ENCODE measurements around the gene RARA. TPM values are rescaled to one million over a fixed set of nuclear protein-coding genes. Genes with fewer than 3 reads are reported as not detected.
"Not testable (repeated sequence)": the region's sequence is repeated elsewhere in the genome, so short reads cannot be mapped to it uniquely, and the experiment has no call there.

RARA gene
- total RNA-seq, 2 donors from 2014 or later = 22.7 to 27.6 TPM

- H3K4me3 Mint-ChIP-seq = no peak overlapping the region
These were observed 64.3 kb downstream of the RARA start for GRCh38 chr17:40373324-40373723.

GRCh38 chr17:40373999-40374398 is 65.0 kb downstream of the RARA start:
- Histone ChIP-seq H3K27me3 (ENCODE audit: control insufficient read depth, insufficient read depth, low read length, poor library complexity, severe bottlenecking) (no peaks in the 10 kb centered on the region), H3K9me3 (ENCODE audit: control insufficient read depth, low read length) (peaks cover 8% of the 10 kb centered on the region), H3K4me1 (ENCODE audit: control insufficient read depth, insufficient read depth, low read length) (no peaks in the 10 kb centered on the region), H3K36me3 (ENCODE audit: control insufficient read depth, insufficient read depth, low read length) (no peaks in the 10 kb centered on the region), H3K4me3 (ENCODE audit: low read length) (no peak overlapping the region), H3K9ac (ENCODE audit: extremely low read depth, low read length, poor library complexity, severe bottlenecking) (no peak overlapping the region), H3K27ac (ENCODE audit: low read depth, low read length) (no peak overlapping the region)
- Mint-ChIP-seq H3K36me3 (ENCODE audit: low read depth) (no peaks in the 10 kb centered on the region), H3K9me3 (peaks cover 26% of the 10 kb centered on the region), H3K4me3 (no peak overlapping the region), H3K27ac (no peak overlapping the region), H3K4me1 (no peaks in the 10 kb centered on the region), H3K27me3 (ENCODE audit: insufficient read depth) (peaks cover 3% of the 10 kb centered on the region)
- DNase-seq = no peak
- WGBS, 2 experiments (ENCODE audit: insufficient coverage in 1 of 2, insufficient read length in 1 of 2) = 96 to 97% methylated on average over 7 to 8 of the region's 8 CpGs
- no peak for TF ChIP-seq CTCF (conservative IDR thresholded peaks at IDR 0.05)

More at GRCh38 chr17:40373324-40373723, 64.3 kb downstream of the RARA start:
- no peak for TF ChIP-seq CTCF (conservative IDR thresholded peaks at IDR 0.05)
- DNase-seq = no peak
- Histone ChIP-seq H3K27ac (ENCODE audit: low read depth, low read length) (no peak overlapping the region), H3K9me3 (ENCODE audit: control insufficient read depth, low read length) (peaks cover 8% of the 10 kb centered on the region), H3K4me1 (ENCODE audit: control insufficient read depth, insufficient read depth, low read length) (no peaks in the 10 kb centered on the region), H3K4me3 (ENCODE audit: low read length) (no peak overlapping the region), H3K9ac (ENCODE audit: extremely low read depth, low read length, poor library complexity, severe bottlenecking) (no peak overlapping the region), H3K36me3 (ENCODE audit: control insufficient read depth, insufficient read depth, low read length) (no peaks in the 10 kb centered on the region), H3K27me3 (ENCODE audit: control insufficient read depth, insufficient read depth, low read length, poor library complexity, severe bottlenecking) (no peaks in the 10 kb centered on the region)
- Mint-ChIP-seq H3K27me3 (ENCODE audit: insufficient read depth) (peaks cover 3% of the 10 kb centered on the region), H3K9me3 (peaks cover 26% of the 10 kb centered on the region), H3K27ac (no peak overlapping the region), H3K4me1 (no peaks in the 10 kb centered on the region), H3K36me3 (ENCODE audit: low read depth) (no peaks in the 10 kb centered on the region)
- WGBS, 2 experiments (ENCODE audit: insufficient coverage in 1 of 2, insufficient read length in 1 of 2) = 89 to 100% methylated on average over 2 to 4 of the region's 4 CpGs

- WGBS, 2 experiments (ENCODE audit: insufficient coverage in 1 of 2, insufficient read length in 1 of 2) = 82 to 93% methylated on average over 9 to 14 of the region's 14 CpGs
- H3K4me3 Mint-ChIP-seq = no peak overlapping the region
- no peak overlapping the region for H3K27ac ChIP-seq (ENCODE audit: low read depth, low read length)
These were observed 66.0 kb downstream of the RARA start for GRCh38 chr17:40374821-40375498.

GRCh38 chr17:40375786-40376185 is 66.8 kb downstream of the RARA start:
- not testable (repeated sequence) for H3K27ac Mint-ChIP-seq; H3K4me1 ChIP-seq (ENCODE audit: control insufficient read depth, insufficient read depth, low read length); H3K4me3 Mint-ChIP-seq; H3K4me1 Mint-ChIP-seq; H3K36me3 ChIP-seq (ENCODE audit: control insufficient read depth, insufficient read depth, low read length); H3K9ac ChIP-seq (ENCODE audit: extremely low read depth, low read length, poor library complexity, severe bottlenecking); H3K27me3 Mint-ChIP-seq (ENCODE audit: insufficient read depth); H3K4me3 ChIP-seq (ENCODE audit: low read length); H3K27ac ChIP-seq (ENCODE audit: low read depth, low read length); H3K27me3 ChIP-seq (ENCODE audit: control insufficient read depth, insufficient read depth, low read length, poor library complexity, severe bottlenecking); H3K36me3 Mint-ChIP-seq (ENCODE audit: low read depth); H3K9me3 ChIP-seq (ENCODE audit: control insufficient read depth, low read length)
- WGBS, 2 experiments (ENCODE audit: insufficient coverage in 1 of 2, insufficient read length in 1 of 2) = 95 to 97% methylated on average over 15 to 21 of the region's 21 CpGs
- DNase-seq = peak; percentile 39
- H3K9me3 Mint-ChIP-seq = peaks cover 24% of the 10 kb centered on the region

More at GRCh38 chr17:40374821-40375498, 66.0 kb downstream of the RARA start:
- H3K4me3 ChIP-seq (ENCODE audit: low read length) = no peak overlapping the region
- TF ChIP-seq CTCF (conservative IDR thresholded peaks at IDR 0.05) = no peak
- no peaks in the 10 kb centered on the region for H3K36me3 ChIP-seq (ENCODE audit: control insufficient read depth, insufficient read depth, low read length)
- no peak overlapping the region for H3K27ac Mint-ChIP-seq
- H3K9me3 ChIP-seq (ENCODE audit: control insufficient read depth, low read length) = peaks cover 8% of the 10 kb centered on the region
- peaks cover 3% of the 10 kb centered on the region for H3K27me3 Mint-ChIP-seq (ENCODE audit: insufficient read depth)
- no peaks in the 10 kb centered on the region for H3K4me1 Mint-ChIP-seq
- H3K27me3 ChIP-seq (ENCODE audit: control insufficient read depth, insufficient read depth, low read length, poor library complexity, severe bottlenecking) = no peaks in the 10 kb centered on the region
- H3K4me1 ChIP-seq (ENCODE audit: control insufficient read depth, insufficient read depth, low read length) = no peaks in the 10 kb centered on the region
- H3K36me3 Mint-ChIP-seq (ENCODE audit: low read depth) = no peaks in the 10 kb centered on the region
- DNase-seq = peak; percentile 52
- peaks cover 26% of the 10 kb centered on the region for H3K9me3 Mint-ChIP-seq
- no peak overlapping the region for H3K9ac ChIP-seq (ENCODE audit: extremely low read depth, low read length, poor library complexity, severe bottlenecking)

- H3K36me3 Mint-ChIP-seq (ENCODE audit: low read depth); H3K27me3 ChIP-seq (ENCODE audit: control insufficient read depth, insufficient read depth, low read length, poor library complexity, severe bottlenecking); DNase-seq; H3K4me3 ChIP-seq (ENCODE audit: low read length); H3K27ac Mint-ChIP-seq; H3K9me3 ChIP-seq (ENCODE audit: control insufficient read depth, low read length); H3K27ac ChIP-seq (ENCODE audit: low read depth, low read length); H3K36me3 ChIP-seq (ENCODE audit: control insufficient read depth, insufficient read depth, low read length); H3K4me3 Mint-ChIP-seq; H3K4me1 ChIP-seq (ENCODE audit: control insufficient read depth, insufficient read depth, low read length); H3K9ac ChIP-seq (ENCODE audit: extremely low read depth, low read length, poor library complexity, severe bottlenecking); H3K4me1 Mint-ChIP-seq; H3K27me3 Mint-ChIP-seq (ENCODE audit: insufficient read depth): not testable (repeated sequence)
- WGBS, 2 experiments (ENCODE audit: insufficient coverage in 1 of 2, insufficient read length in 1 of 2) = 75 to 78% methylated on average over 6 of the region's 6 CpGs
- peaks cover 20% of the 10 kb centered on the region for H3K9me3 Mint-ChIP-seq
These were observed 67.6 kb downstream of the RARA start for GRCh38 chr17:40376541-40376940.
